Posterior cingulate gyrus (tissue), 11 donors: ENCODE results near the gene DLX3.
A peak's percentile ranks its signal among the peaks of the same experiment; 100 is the strongest.

Experiments used
- DNase-seq, 10 donors: peaks; one replicate each; pipeline versions ENCODE4 v3.0.0 to v3.0.0-alpha.2; 2020 to 2021; ENCODE audit warnings: mixed read lengths in 3 of 10
- intact Hi-C: fragments of 100-400 bp; cut with DNase I; formaldehyde crosslinking; loops from one replicate; pipeline ENCODE4 v1.15.1; 2023

Gene DLX3

DNA sequence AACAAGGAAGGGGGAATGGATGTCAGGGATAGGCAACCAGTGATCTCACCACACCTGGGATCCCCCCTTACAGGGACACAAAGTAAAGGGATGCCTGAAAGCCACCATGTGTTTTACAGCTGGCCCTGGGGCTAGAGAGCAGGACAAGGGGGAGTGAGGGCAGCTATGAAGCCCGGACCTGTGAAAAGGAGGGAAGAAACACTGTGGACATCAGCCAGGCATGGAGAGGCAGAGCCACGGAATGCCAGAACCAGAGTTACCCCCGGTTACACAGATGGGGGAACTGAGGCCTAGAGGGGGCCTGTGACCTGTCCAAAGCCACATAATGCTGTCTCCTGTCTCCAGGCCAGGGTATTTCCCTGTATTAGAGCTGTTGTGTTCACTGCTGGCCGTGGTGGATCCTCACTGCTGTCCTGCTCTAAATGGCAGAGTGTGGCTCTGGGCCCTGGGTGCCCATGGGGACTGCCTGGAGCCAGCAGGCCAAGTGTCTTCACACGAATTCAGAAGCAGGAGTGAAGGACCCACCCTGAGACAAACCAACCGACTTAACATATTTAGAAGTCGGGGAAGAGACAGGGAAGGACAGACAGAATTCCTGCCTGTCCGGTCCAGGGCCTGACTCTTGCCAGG is 31.1 kb upstream of the DLX3 start:
- intact Hi-C loops: no loop called here

DNA sequence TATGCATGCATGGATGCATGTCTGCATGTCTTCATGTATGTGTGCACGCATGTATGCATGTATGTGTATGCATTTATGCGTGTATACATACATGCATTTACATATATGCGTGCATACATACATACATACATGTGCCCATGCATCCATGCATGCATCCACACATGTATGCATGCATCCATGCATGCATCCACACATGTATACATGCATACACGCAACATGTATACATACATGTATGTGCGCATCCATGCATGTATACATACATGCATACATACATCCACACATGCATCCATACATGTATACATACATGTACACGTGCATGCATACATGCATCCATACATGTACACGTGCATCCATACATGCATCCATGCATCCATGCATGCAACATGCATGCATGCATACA is 29.8 kb upstream of the DLX3 start:
- intact Hi-C loops: no loop called here
- no peak for DNase-seq

More for the DNA sequence above, 31.1 kb upstream of the DLX3 start:
- no peak for DNase-seq

DNA sequence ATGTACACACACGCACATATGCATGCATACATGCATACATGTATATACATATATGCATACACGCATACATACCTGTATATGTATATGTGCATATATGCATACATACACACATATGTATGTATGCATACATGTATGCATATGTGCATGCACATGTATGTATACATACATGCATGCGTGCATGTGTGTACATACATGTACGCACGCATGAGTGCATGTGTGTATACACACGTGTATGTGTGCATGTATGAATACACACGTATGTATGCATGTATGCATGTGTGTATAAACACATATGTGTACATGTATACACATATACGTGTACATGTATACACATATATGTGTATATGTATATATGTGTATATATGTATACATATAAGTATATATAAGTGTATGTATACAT is 28.5 kb upstream of the DLX3 start:
- no peak for DNase-seq
- intact Hi-C loops: no loop called here

DNA sequence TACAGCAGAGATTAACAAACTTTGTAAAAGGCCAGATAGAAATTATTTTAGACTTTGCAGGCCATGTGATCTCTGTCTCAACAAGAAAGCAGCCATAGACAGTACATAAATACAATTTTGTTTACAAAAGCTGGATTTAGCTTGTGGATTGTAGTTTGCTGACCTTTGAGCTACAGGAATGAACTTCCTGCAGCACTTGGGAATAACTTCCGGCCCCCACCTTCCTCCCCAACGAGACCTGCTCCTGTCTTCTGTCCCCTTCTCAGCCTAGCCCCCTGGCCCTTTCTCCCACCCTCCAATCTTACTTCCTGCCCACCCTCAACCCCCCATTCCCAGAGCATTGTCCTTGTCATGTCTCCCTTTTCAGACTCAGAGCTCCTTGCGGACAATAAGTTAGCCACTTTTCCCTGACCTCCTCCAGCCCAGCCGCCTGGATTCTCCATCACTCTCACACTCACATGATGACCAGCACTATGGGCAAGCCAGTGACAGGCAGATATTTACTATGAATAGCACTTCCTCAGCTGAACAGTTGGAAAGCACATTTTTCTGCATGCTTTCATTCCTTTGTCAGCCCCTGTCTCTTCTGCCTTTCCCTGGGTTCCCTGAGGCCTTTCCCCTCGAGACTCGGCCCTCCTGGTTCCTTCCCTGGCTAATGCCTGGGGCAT is 27.6 kb upstream of the DLX3 start:
- intact Hi-C loops: no loop called here
- DNase-seq: no peak

DNA sequence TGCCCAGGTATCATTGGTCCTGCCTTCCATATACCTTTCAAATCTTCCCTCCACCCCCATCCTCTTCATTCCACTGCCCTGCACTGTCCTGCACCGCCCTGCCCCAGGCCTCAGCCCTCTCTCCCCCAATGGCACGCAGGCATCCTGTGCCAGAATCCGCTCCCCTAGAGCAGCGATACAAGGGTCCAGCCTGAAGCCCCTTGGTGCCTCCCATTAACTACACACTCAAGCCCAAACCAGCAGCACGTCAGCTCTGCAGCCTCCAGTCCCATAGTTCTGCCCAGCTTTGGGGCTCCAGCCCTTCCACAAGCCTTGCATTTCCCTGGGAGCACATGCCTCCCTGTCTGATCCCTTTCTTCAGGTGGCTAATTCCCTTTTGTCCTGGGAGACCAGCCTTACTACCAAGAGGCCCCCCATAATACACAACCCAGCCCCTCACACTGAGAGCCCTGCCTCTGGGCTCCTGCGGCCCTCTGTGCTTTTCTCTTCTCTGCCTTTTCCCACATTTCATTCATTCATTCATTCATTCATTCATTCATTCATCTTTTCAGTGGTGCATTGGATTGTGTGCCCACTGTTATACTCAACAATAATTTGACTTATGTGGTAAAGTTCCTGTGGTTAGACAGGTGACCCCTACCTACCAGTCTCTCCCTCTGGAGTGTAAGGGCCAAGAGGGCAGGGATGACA is 26.8 kb upstream of the DLX3 start:
- DNase-seq: no peak
- intact Hi-C loops: no loop called here

DNA sequence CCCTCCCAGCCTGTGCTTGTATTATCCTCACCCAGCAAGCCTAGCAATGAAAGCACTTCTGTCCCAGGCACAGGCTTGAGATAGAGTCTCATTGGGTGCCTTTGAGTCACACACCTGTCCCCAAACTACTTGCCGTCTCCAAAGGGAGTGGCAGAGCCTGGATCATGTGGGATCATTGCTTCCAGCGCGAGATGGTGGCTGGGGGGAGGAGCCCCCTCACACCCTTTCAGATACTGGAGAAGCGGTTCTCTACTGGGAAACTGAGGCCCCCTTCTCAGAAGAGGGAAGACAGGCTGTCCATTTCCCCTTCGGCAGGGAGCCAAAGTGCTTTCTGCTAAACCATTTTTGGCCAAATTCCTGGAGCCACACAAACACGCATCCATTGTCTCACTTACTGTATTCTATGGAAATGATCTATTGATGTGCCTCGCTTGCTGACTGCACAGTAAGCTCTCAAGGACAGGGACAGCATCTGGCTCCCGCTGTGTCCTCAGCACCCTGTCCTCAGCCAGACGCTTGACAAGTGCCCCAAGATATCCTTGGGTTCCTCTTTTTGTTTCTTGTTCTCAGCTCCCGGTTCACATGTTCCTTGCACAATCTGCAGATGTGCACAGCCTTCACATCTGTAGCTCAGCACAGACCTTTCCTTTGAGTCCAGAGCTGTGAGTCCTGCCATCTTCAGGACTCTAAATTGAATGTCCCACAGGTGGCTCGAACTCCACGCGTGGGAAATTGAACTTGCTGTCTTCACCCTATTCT is 26.0 kb upstream of the DLX3 start:
- DNase-seq: no peak
- intact Hi-C loops: no loop called here

DNA sequence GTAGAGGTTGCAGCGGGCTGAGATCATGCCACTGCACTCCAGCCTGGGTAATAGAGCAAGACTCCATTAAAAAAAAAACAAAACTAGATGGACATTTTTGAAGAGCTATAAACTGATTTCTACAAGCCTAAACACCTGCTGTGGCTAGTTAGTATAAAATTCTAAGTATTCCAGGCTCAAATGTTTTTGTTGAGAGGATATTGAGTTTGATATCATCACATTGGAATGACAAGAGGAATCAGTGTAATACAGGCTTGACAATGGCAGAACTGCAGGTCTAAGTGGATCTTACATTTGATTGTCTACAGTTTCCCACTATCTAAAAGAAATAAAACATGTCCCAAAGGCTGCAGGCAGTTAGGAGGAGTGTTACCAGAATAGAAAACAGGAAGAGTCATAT is 23.9 kb upstream of the DLX3 start:
- no peak for DNase-seq
- intact Hi-C loops: no loop called here

DNA sequence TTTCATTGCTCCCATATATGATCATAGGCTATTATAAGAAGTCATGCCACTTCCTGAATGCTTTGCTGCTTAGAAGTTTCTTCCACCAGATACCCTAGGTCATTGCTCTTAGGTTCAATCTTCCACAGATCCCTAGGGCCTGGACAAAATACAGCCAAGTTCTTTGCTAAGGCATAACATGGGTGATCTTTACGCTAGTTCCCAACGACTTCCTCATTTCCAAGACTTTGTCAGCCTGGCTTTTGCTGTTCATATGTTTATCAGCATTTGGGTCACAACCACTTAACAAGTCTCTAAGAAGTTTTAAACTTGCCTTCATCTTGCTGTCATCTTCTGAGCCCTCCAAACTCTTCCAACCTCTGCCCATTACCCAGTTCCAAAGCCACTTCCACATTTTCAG is 20.1 kb upstream of the DLX3 start:
- intact Hi-C loops: no loop called here
- no peak for DNase-seq

DNA sequence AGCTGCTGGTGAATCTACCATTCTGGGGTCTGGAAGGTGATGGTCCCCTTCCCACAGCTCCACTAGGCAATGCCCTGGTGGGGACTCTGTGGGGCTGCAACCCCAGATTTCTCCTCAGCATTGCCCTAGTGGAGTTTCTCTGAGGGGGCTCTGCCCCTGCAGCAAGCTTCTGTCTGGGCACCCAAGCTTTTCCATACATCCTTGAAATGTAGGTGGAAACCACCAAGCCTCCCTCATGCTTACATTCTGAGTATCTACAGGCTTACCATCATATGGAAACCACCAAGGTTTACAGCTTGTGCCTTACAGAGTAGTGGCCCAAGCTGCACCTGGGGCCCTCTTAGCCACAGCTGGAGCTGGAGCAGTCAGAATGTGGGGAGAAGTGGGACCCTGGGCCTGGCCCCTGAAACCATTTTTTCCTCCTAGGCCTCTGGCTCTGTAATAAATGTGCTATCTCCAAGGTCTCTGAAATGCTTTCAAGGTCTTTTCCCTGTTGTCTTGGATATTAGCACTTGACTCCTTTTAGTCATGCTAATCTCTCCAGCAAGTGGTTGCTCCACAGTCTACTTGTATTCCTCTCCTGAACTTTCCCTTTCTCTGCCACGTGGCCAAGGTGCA is 19.6 kb upstream of the DLX3 start:
- intact Hi-C loops: no loop called here

DNA sequence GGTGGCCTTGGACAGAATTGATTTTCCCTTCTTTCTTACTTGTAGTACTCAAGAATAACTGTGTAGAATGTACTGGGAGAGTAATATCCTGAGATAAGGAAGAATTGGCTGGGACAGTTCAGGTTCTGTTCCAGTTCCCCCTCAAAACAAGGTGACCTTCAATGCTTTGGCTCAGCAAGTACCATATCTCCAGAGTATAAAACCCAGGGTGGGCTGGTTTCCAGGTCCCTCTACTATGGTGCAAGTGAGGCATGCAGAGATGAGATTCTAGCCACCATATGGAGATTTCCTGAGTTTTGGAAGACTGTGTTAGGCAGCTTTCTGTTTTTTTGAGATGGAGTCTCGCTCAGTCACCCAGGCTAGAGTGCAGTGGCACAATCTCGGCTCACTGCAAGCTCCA is 18.1 kb upstream of the DLX3 start:
- no peak for DNase-seq
- intact Hi-C loops: no loop called here

More for the DNA sequence above, 19.6 kb upstream of the DLX3 start:
- no peak for DNase-seq

DNA sequence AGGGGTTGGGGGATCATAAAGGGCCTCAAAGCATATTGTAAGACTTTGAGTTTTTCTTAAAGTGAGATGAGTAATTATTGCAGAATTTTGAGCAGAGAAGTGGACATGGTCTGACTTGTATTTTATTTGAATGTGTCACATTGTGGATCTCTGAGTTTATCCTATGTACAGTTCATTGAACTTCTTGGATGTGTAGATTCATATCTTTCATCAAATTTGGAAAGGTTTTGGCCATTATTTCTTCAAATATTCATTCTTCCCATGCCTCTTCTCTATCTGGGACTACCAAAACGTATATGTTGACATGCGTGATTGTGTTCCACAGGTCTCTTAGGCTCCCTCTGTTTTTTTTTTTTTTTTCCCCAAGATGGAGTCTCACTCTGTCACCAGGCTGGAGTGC is 14.3 kb upstream of the DLX3 start:
- no peak for DNase-seq
- intact Hi-C loops: no loop called here

DNA sequence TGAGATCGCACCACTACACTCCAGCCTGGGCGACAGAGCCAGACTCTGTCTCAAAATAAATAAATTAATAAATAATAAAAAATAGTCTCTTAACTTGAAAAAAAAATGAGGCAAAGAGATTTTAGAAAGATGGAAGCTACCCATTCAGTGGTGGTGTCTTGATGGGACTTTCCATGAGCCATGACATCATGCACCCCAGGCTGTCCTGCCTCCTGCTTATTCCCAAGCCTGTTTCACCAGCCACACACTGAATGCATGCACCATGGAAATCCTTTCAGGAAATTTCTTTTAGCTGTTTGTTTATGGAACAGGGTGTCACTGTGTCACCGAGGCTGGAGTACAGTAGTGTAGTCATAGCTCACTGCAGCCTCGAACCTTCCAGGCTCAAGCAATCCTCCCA is 8.9 kb upstream of the DLX3 start:
- no peak for DNase-seq
- intact Hi-C loops: no loop called here

DNA sequence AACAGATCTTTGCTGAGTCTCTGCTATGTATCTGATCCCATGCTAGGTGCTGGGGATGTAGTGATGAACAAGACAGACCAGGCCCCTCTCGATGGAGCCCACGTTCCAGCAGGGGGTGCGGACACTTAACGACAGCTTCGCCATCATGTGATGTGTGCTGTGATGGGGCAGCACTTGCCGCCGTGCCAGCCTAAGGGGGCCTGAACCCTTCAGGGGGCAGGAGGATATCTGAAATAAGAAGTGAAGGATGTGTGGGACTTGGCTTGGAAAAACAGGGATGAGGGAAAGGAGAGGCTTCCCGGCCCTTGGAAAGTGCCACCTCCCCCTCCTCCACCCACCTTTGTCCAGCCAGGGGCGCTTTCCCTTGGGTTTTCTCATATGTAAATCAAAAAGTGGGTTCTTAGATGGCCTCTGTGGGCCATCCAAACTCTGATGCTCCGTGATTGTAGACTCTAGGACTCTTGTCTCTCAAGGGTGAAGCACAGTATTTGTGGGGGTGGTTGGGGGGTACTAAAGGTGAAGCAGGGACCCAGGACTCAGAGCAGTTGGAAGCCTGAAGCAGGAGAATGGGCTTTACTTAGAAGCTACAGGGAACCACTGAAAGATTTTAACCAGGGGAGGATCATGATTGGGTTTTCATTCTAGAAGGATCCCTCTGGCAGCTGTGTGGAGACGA is 4.0 kb upstream of the DLX3 start:
- intact Hi-C loops: loop anchor here (1.0 to 10.0 kb wide), 2 partner anchors 119 to 434 kb away; no protein-coding TSS in a partner anchor
- no peak for DNase-seq

DNA sequence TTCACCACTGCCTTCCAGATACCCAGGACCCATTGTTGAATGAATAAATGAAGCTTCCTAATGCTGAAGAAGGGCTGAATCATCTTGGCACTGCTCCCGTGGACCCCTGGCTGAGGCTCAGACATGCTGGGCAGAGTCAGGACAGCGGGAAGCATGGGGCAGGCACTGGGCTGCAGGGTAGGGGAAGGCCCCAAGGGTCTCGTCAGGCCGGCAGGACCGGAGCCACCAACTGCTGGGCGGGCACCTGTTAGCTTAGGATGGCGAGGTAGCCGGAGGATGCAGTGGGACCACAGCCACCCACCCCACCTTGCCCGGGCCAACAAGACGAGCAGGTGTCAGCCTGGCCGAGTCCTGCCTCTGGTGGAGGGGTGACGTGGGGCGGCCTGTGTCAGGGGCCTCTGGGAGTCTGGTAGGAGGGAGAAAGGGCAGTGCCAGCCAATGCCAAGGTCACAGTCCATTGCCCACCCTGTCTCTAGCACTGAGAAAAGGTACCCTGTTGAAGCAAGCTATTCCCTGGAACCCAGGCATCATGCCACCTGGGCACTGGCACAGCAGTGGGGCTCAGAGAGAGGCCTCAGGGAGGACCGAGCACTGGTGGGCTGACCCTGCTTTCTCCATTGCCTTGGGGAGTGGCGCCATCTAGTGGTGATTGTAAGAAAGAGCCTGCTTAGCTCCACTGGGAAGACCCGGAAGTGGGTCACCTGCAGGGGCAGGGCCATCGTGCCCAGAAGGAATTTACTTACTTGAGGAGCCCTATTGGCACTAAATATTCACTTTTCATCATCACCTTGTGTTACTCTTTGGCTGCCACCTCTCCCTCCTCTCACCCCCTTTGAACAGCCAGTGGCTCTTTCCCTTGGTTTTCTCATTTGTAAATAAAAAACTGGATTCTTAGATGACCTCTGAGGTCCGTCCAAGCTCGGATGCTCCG is 3.0 kb upstream of the DLX3 start:
- DNase-seq: peak in 9 of 10 donors; percentile 38 to 94 (median 70)
- intact Hi-C loops: loop anchor here (1.0 to 10.0 kb wide), 3 partner anchors 118 to 433 kb away; no protein-coding TSS in a partner anchor

DNA sequence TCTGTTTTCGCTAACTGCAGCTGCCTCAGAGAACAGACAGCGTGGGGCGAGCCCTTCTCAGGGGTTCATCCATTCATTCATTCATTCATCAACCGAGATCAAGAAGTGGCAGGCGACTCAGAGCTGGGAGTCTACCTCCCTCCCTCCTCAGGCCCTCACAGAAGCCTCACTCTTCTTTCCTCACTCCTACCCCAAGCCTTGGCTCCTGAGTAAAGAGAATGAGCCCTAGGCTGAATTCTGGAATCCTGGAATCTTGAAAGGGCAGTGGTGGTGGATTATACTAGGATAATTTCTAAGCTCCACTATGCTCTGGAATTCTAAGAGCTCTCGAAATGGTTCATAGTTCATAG is 2.3 kb upstream of the DLX3 start:
- intact Hi-C loops: loop anchor here (2.0 to 10.0 kb wide), 2 partner anchors 136 to 432 kb away; no protein-coding TSS in a partner anchor
- no peak for DNase-seq

DNA sequence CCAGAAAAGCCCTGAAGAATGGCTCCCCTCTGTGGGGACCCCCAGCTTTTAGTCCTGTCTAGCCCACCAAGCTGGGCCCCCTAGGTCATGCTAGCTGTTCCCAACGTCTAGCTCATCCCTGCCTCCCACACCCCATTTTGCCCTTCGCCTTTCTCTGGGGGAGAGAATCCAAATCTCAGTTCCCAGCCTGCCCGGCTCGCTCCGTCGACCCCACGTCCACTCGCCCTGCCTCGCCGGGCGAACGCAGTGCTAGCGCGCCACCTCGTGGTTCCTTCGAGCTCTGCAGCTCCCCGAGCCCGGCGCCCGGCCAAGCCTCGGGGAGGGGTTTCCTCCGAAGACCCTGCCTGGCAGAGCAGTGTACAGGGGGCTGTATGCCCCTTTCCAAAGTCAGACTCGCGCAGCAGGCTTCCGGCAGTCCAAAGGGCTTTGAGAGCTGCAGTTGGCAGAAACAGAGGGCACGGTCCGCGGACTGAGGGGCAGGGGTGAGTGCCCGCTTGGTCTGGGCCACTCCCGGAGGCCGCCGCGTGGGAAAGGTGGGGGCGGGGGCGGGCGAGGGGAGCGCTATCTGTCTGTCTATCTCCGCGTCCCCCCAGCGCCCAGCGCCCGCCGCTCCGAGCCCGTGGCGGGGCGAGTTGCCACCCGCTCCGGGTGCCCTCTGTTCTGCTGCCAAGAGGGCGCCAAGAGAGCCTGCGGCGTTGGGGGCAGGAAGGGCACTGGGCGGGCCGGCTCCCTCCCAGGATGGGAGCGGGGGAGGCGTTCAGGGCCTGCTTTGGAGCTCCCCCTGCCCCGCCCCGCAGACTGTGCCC is 1.7 kb upstream of the DLX3 start:
- DNase-seq: peak in 7 of 10 donors; percentile 33 to 91 (median 56)

DNA sequence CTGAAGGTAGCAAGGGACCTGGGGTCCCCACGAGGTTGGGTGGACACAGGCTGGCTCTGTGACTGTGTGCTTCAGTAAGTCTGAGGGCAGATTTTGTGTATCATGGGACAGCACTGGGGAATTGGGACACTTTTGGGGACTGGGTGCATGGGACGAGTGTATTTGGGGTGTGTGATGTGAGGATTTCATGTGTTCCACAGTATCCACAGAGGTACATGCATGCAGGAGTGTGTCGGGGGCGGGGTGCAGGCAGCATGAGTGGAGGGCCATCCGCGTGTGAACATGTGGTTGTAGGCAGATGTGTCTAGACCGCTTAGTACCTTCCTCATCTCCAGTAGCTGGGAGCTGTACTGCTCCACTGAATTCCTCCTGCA is 1.1 kb upstream of the DLX3 start:
- intact Hi-C loops: loop anchor here (2.0 to 10.0 kb wide), 2 partner anchors 135 to 431 kb away; no protein-coding TSS in a partner anchor
- no peak for DNase-seq

More for the DNA sequence above, 1.7 kb upstream of the DLX3 start:
- intact Hi-C loops: loop anchor here (2.0 to 10.0 kb wide), 2 partner anchors 136 to 432 kb away; no protein-coding TSS in a partner anchor
